DOHH2 (cell line): ENCODE results near the gene RTTN.

Experiments
- CTCF ChIP-seq: fragments of 200-600 bp; sonication (generic); IDR thresholded peaks from one replicate; pipeline ENCODE4 v1.5.1; 2014; ENCODE audit warnings: antibody characterized with exemption, mild to moderate bottlenecking, low read depth, low read length; ENCODE audit not compliant: poor library complexity, severe bottlenecking
- EZH2phosphoT487 ChIP-seq: fragments of 200-600 bp; sonication (generic); IDR thresholded peaks from 2 replicates; pipeline ENCODE4 v1.6.1; 2017; ENCODE audit warnings: borderline replicate concordance, mild to moderate bottlenecking, antibody characterized with exemption, low read length, moderate library complexity, mixed read lengths

GRCh38 chr18:70135604-70136003 is 69.9 kb downstream of the RTTN start:
- TF ChIP-seq CTCF (no peak), EZH2phosphoT487 (no peak)
